OCI-LY3 (cell line): ENCODE results near the gene MYH7.
A peak's percentile ranks its signal among the peaks of the same experiment; 100 is the strongest.

Source experiments
- H2AFZ ChIP-seq: fragments of 200-600, 300-600 bp; shearing (Covaris generic); 2 replicates; pipeline ENCODE4 v1.6.0; 2014; ENCODE audit warnings: antibody characterized with exemption, low read depth, low read length
- H3K27ac ChIP-seq: fragments of 200-600, 300-600 bp; sonication (generic); 2 replicates; pipeline ENCODE4 v1.5.1; 2014; ENCODE audit warnings: mild to moderate bottlenecking, low read length, moderate library complexity, mixed read lengths
- H3K27me3 ChIP-seq: fragments of 200-600, 300-600 bp; sonication (generic); 2 replicates; pipeline ENCODE4 v1.6.1; 2014; ENCODE audit warnings: low read depth, low read length, mixed read lengths
- H3K36me3 ChIP-seq: fragments of 200-600, 300-600 bp; sonication (generic); replicated peaks from 2 replicates; pipeline ENCODE3; 2014; ENCODE audit warnings: low read depth, low read length, mixed read lengths
- H3K4me1 ChIP-seq: fragments of 300-600, 200-600 bp; sonication (generic); 2 replicates; pipeline ENCODE4 v1.6.1; 2014; ENCODE audit warnings: low read length, mixed read lengths
- H3K4me2 ChIP-seq: fragments of 200-600, 300-600 bp; sonication (generic); 2 replicates; pipeline ENCODE4 v1.6.1; 2014; ENCODE audit warnings: low read length, mixed read lengths
- H3K4me3 ChIP-seq: fragments of 300-600, 200-600 bp; sonication (generic); 2 replicates; pipeline ENCODE4 v1.5.1; 2014; ENCODE audit warnings: antibody characterized with exemption, mild to moderate bottlenecking, low read length, moderate library complexity
- H3K79me2 ChIP-seq: fragments of 300-600, 200-600 bp; shearing (Covaris generic); 2 replicates; pipeline ENCODE4 v1.6.1; 2014; ENCODE audit warnings: mild to moderate bottlenecking, low read length, mixed read lengths
- H3K9ac ChIP-seq: fragments of 300-600, 200-600 bp; shearing (Covaris generic); 2 replicates; pipeline ENCODE4 v1.6.0; 2014; ENCODE audit warnings: mild to moderate bottlenecking, low read length, moderate library complexity
- H3K9me3 ChIP-seq: fragments of 200-600, 300-600 bp; shearing (Covaris generic); 2 replicates; pipeline ENCODE4 v1.6.1; 2014; ENCODE audit warnings: low read length, mixed read lengths; ENCODE audit not compliant: insufficient read depth
- H4K20me1 ChIP-seq: fragments of 200-600, 300-600 bp; sonication (generic); 2 replicates; pipeline ENCODE4 v1.6.1; 2016; ENCODE audit warnings: low read length, mixed read lengths; ENCODE audit not compliant: insufficient read depth
- CTCF ChIP-seq: fragments of 200-600, 300-600 bp; sonication (generic); IDR thresholded peaks from 2 replicates; pipeline ENCODE4 v1.5.1; 2014; ENCODE audit warnings: antibody characterized with exemption, low read length, low read depth
- EZH2phosphoT487 ChIP-seq: fragments of 200-600 bp; shearing (Covaris generic); IDR thresholded peaks from 2 replicates; pipeline ENCODE4 v1.6.1; 2018; ENCODE audit warnings: antibody characterized with exemption, mixed run types, low read depth

The MYH7 gene

GRCh38 chr14:23405096-23405495, 30.4 kb downstream of the MYH7 start:
- H3K4me3 ChIP-seq = no peak overlapping the region
- no peak overlapping the region for H2AFZ ChIP-seq
- TF ChIP-seq CTCF = no peak
- H3K79me2 ChIP-seq = no peaks in the 10 kb centered on the region
- H3K27me3 ChIP-seq = no peaks in the 10 kb centered on the region; the same call in 1 of the 2 replicates
- H3K27ac ChIP-seq = no peak overlapping the region
- H3K36me3 ChIP-seq = no peaks in the 10 kb centered on the region
- no peak overlapping the region for H3K4me2 ChIP-seq
- peaks cover 57% of the 10 kb centered on the region for H3K4me1 ChIP-seq
- H3K9ac ChIP-seq = no peak overlapping the region
- no peaks in the 10 kb centered on the region for H4K20me1 ChIP-seq
- no peaks in the 10 kb centered on the region for H3K9me3 ChIP-seq

- Histone ChIP-seq H2AFZ (no peak overlapping the region), H4K20me1 (no peaks in the 10 kb centered on the region), H3K36me3 (no peaks in the 10 kb centered on the region), H3K9ac (no peak overlapping the region), H3K9me3 (no peaks in the 10 kb centered on the region), H3K27me3 (no peaks in the 10 kb centered on the region; the same call in 1 of the 2 replicates), H3K4me2 (no peak overlapping the region), H3K4me1 (peaks cover 50% of the 10 kb centered on the region), H3K4me3 (no peak overlapping the region), H3K27ac (no peak overlapping the region), H3K79me2 (no peaks in the 10 kb centered on the region)
- TF ChIP-seq CTCF (no peak), EZH2phosphoT487 (no peak)
Measured at GRCh38 chr14:23404331-23404900, 31.0 kb downstream of the MYH7 start.

- Histone ChIP-seq H3K4me3 (no peak overlapping the region), H3K9ac (no peak overlapping the region), H3K9me3 (no peaks in the 10 kb centered on the region), H3K36me3 (no peaks in the 10 kb centered on the region), H3K79me2 (no peaks in the 10 kb centered on the region), H4K20me1 (no peaks in the 10 kb centered on the region), H3K27me3 (no peaks in the 10 kb centered on the region; the same call in 1 of the 2 replicates), H3K4me1 (peaks cover 45% of the 10 kb centered on the region), H2AFZ (no peak overlapping the region), H3K27ac (no peak overlapping the region), H3K4me2 (no peak overlapping the region)
- TF ChIP-seq CTCF (no peak), EZH2phosphoT487 (no peak)
Measured at GRCh38 chr14:23403908-23404307, 31.6 kb downstream of the MYH7 start.

- peak overlapping the region; percentile 46; the same call in 1 of the 2 replicates for H2AFZ ChIP-seq
- no peaks in the 10 kb centered on the region; the same call in 1 of the 2 replicates for H3K27me3 ChIP-seq
- H3K4me1 ChIP-seq = peaks cover 37% of the 10 kb centered on the region
- no peak overlapping the region for H3K27ac ChIP-seq
- H3K79me2 ChIP-seq = no peaks in the 10 kb centered on the region
- peak overlapping the region; percentile 16; the same call in 1 of the 2 replicates for H3K9ac ChIP-seq
- no peaks in the 10 kb centered on the region for H4K20me1 ChIP-seq
- H3K4me2 ChIP-seq = peak overlapping the region; percentile 72
- H3K4me3 ChIP-seq = peak overlapping the region; percentile 56
- no peaks in the 10 kb centered on the region for H3K9me3 ChIP-seq
- TF ChIP-seq EZH2phosphoT487 (no peak), CTCF (no peak)
- H3K36me3 ChIP-seq = no peaks in the 10 kb centered on the region
Measured at GRCh38 chr14:23403139-23403438, 32.4 kb downstream of the MYH7 start.
